Fibroblast of villous mesenchyme (primary cell): Measurements from ENCODE around the gene REPIN1. TPM values are rescaled to one million over a fixed set of nuclear protein-coding genes. Genes with fewer than 3 reads are reported as not detected.

ENCODE experiments used
- DNase-seq: peaks from one replicate; pipeline ENCODE4 v3.0.0-alpha.2; 2010; ENCODE audit warnings: low read depth
- H3K4me3 ChIP-seq: 2 replicates; pipeline ENCODE4 v1.5.1; 2011; ENCODE audit warnings: low read depth, mild to moderate bottlenecking, low read length
- CTCF ChIP-seq: IDR thresholded peaks from 2 replicates; pipeline ENCODE4 v1.5.1; 2012; ENCODE audit warnings: low read depth, mild to moderate bottlenecking, low read length; ENCODE audit not compliant: insufficient read depth
- total RNA-seq: library from RNA; depleted of rRNA; stranded (reverse); fragments of >200 nt; gene quantifications from 2 replicates; pipeline ENCODE4 v1.2.3, GENCODE V29; 2012

REPIN1 gene
- total RNA-seq, 1 donor = 98.4 TPM

- TF ChIP-seq CTCF = no peak
- H3K4me3 ChIP-seq = no peak overlapping the region
Measured at GRCh38 chr7:150358988-150359621, 9.5 kb upstream of the REPIN1 start.

GRCh38 chr7:150359622-150360362, 8.8 kb upstream of the REPIN1 start:
- no peak overlapping the region for H3K4me3 ChIP-seq
- no peak for DNase-seq
- TF ChIP-seq CTCF = no peak

More at GRCh38 chr7:150358988-150359621, 9.5 kb upstream of the REPIN1 start:
- DNase-seq = no peak

GRCh38 chr7:150360363-150361058, 8.1 kb upstream of the REPIN1 start:
- no peak for TF ChIP-seq CTCF
- H3K4me3 ChIP-seq = no peak overlapping the region
- no peak for DNase-seq

- TF ChIP-seq CTCF = no peak
- DNase-seq = no peak
- H3K4me3 ChIP-seq = no peak overlapping the region
Measured at GRCh38 chr7:150361402-150361801, 7.2 kb upstream of the REPIN1 start.

- DNase-seq = no peak
- TF ChIP-seq CTCF = no peak
- no peak overlapping the region for H3K4me3 ChIP-seq
Measured at GRCh38 chr7:150361807-150362621, 6.6 kb upstream of the REPIN1 start.

GRCh38 chr7:150363370-150363769, 5.3 kb upstream of the REPIN1 start:
- no peak overlapping the region for H3K4me3 ChIP-seq
- TF ChIP-seq CTCF = no peak
- no peak for DNase-seq
